Activated CD4-positive, alpha-beta T cell treated with anti-CD3 and anti-CD28 coated beads, Interleukin-2, amount 10 ng/mL, durations not matched to agents 7 days and 5 days (primary cell): ENCODE data around the gene CCNL2. TPM values are rescaled to one million over a fixed set of nuclear protein-coding genes. Genes with fewer than 3 reads are reported as not detected.
A peak's percentile ranks its signal among the peaks of the same experiment; 100 is the strongest.
"Not testable (repeated sequence)": the region's sequence is repeated elsewhere in the genome, so short reads cannot be mapped to it uniquely, and the experiment has no call there.

Experiments
- CTCF ChIA-PET: fragments of 350-600 bp; sonication (Branson Sonifier 250); formaldehyde crosslinking; loops from one replicate; lab custom pipeline; 2021; ENCODE audit warnings: antibody characterized with exemption; lab: Charles Lee
- POLR2A ChIA-PET: fragments of 350-600 bp; sonication (Branson Sonifier 250); formaldehyde crosslinking; loops from one replicate; lab custom pipeline; 2021; ENCODE audit warnings: antibody characterized with exemption; lab: Charles Lee
- DNase-seq: peaks from one replicate; pipeline ENCODE4 v3.0.0-alpha.2; 2020
- H3K27ac Mint-ChIP-seq: one replicate; pipeline ENCODE4 v1.8.0; 2021; ENCODE audit warnings: mild to moderate bottlenecking, moderate library complexity, mixed read lengths
- H3K27me3 Mint-ChIP-seq: one replicate; pipeline ENCODE4 v1.8.0; 2021; ENCODE audit warnings: mixed read lengths
- H3K36me3 Mint-ChIP-seq: one replicate; pipeline ENCODE4 v1.8.0; 2021; ENCODE audit warnings: low read depth, mixed read lengths
- H3K4me1 Mint-ChIP-seq: one replicate; pipeline ENCODE4 v1.8.0; 2021; ENCODE audit warnings: mixed read lengths
- H3K4me3 Mint-ChIP-seq: one replicate; pipeline ENCODE4 v1.8.0; 2021; ENCODE audit warnings: mild to moderate bottlenecking, moderate library complexity, mixed read lengths
- H3K9me3 Mint-ChIP-seq: one replicate; pipeline ENCODE4 v1.8.0; 2021; ENCODE audit warnings: mixed read lengths
- total RNA-seq, 2 experiments: library from RNA; stranded (reverse); gene quantifications; one replicate each; pipeline ENCODE4 v1.2.3, GENCODE V29; 2021

CCNL2 gene
- total RNA-seq, 2 experiments from 2014 or later = 122 to 131 TPM

- ChIA-PET CTCF (interaction anchor here (0.5 to 2.4 kb wide), 8 partner anchors 7 to 357 kb away, joined by 3 to 9 read pairs (median 4); partner anchors contain the start of genes CCNL2, ISG15 and UBE2J2), POLR2A (no interaction called here)
- Mint-ChIP-seq H3K4me1 (peaks cover 43% of the 10 kb centered on the region), H3K27me3 (no peaks in the 10 kb centered on the region), H3K27ac (peak overlapping the region; percentile 76), H3K9me3 (no peaks in the 10 kb centered on the region), H3K4me3 (peak overlapping the region; percentile 38), H3K36me3 (peaks cover 12% of the 10 kb centered on the region)
- no peak for DNase-seq
These were observed 28.3 kb downstream of the CCNL2 start for GRCh38 chr1:1370771-1371300.

GRCh38 chr1:1370094-1370493 is 29.0 kb downstream of the CCNL2 start:
- CTCF ChIA-PET = interaction anchor here (0.5 to 1.3 kb wide), 3 partner anchors 18 to 248 kb away, joined by 3 to 4 read pairs (median 4); partner anchors contain the start of gene CCNL2
- POLR2A ChIA-PET, H3K36me3 Mint-ChIP-seq, H3K27me3 Mint-ChIP-seq, DNase-seq, H3K9me3 Mint-ChIP-seq, H3K4me3 Mint-ChIP-seq: not testable (repeated sequence)
- Mint-ChIP-seq H3K4me1 (peaks cover 42% of the 10 kb centered on the region), H3K27ac (peak overlapping the region; percentile 66)

GRCh38 chr1:1367315-1367714 is 31.8 kb downstream of the CCNL2 start:
- H3K36me3 Mint-ChIP-seq = peaks cover 2% of the 10 kb centered on the region
- ChIA-PET POLR2A (no interaction called here), CTCF (no interaction called here)
- DNase-seq = no peak
- H3K27me3 Mint-ChIP-seq = peaks cover 3% of the 10 kb centered on the region
- no peak overlapping the region for H3K27ac Mint-ChIP-seq
- H3K9me3 Mint-ChIP-seq = no peaks in the 10 kb centered on the region
- H3K4me3 Mint-ChIP-seq = no peak overlapping the region
- H3K4me1 Mint-ChIP-seq = peaks cover 25% of the 10 kb centered on the region

GRCh38 chr1:1366699-1367066 is 32.5 kb downstream of the CCNL2 start:
- H3K4me3 Mint-ChIP-seq = no peak overlapping the region
- DNase-seq = no peak
- H3K4me1 Mint-ChIP-seq = peaks cover 23% of the 10 kb centered on the region
- no peak overlapping the region for H3K27ac Mint-ChIP-seq
- H3K9me3 Mint-ChIP-seq = no peaks in the 10 kb centered on the region
- ChIA-PET POLR2A (no interaction called here), CTCF (no interaction called here)
- H3K36me3 Mint-ChIP-seq = no peaks in the 10 kb centered on the region
- H3K27me3 Mint-ChIP-seq = peaks cover 7% of the 10 kb centered on the region

- no peak overlapping the region for H3K27ac Mint-ChIP-seq
- H3K36me3 Mint-ChIP-seq = no peaks in the 10 kb centered on the region
- ChIA-PET POLR2A (no interaction called here), CTCF (interaction anchor here (0.6 kb wide), 1 partner anchor 133 kb away, joined by 5 read pairs; no protein-coding TSS in a partner anchor)
- H3K27me3 Mint-ChIP-seq = peaks cover 7% of the 10 kb centered on the region
- H3K4me1 Mint-ChIP-seq = peaks cover 17% of the 10 kb centered on the region
- no peaks in the 10 kb centered on the region for H3K9me3 Mint-ChIP-seq
- no peak overlapping the region for H3K4me3 Mint-ChIP-seq
- no peak for DNase-seq
These were observed 33.0 kb downstream of the CCNL2 start for GRCh38 chr1:1365875-1366698.

GRCh38 chr1:1364266-1364665 is 34.9 kb downstream of the CCNL2 start:
- POLR2A ChIA-PET = no interaction called here
- H3K9me3 Mint-ChIP-seq = peaks cover 2% of the 10 kb centered on the region
- no peaks in the 10 kb centered on the region for H3K36me3 Mint-ChIP-seq
- no peak overlapping the region for H3K4me3 Mint-ChIP-seq
- peaks cover 12% of the 10 kb centered on the region for H3K27me3 Mint-ChIP-seq
- H3K27ac Mint-ChIP-seq = no peak overlapping the region
- no peak for DNase-seq
- peaks cover 15% of the 10 kb centered on the region for H3K4me1 Mint-ChIP-seq
- CTCF ChIA-PET = interaction anchor here (1.5 kb wide), 1 partner anchor 8 kb away, joined by 8 read pairs; no protein-coding TSS in a partner anchor

- no peak for DNase-seq
- Mint-ChIP-seq H3K4me1 (peaks cover 22% of the 10 kb centered on the region), H3K27ac (no peak overlapping the region), H3K27me3 (peaks cover 12% of the 10 kb centered on the region), H3K9me3 (peaks cover 2% of the 10 kb centered on the region), H3K36me3 (no peaks in the 10 kb centered on the region), H3K4me3 (no peak overlapping the region)
- POLR2A ChIA-PET = no interaction called here
- CTCF ChIA-PET = no interaction called here
These were observed 37.1 kb downstream of the CCNL2 start for GRCh38 chr1:1361982-1362423.

- Mint-ChIP-seq H3K36me3 (no peaks in the 10 kb centered on the region), H3K9me3 (peaks cover 2% of the 10 kb centered on the region), H3K27me3 (peaks cover 12% of the 10 kb centered on the region), H3K4me3 (no peak overlapping the region), H3K27ac (no peak overlapping the region), H3K4me1 (peaks cover 22% of the 10 kb centered on the region)
- CTCF ChIA-PET = no interaction called here
- POLR2A ChIA-PET = no interaction called here
- no peak for DNase-seq
These were observed 37.7 kb downstream of the CCNL2 start for GRCh38 chr1:1361233-1361981.

- no peak for DNase-seq
- H3K27me3 Mint-ChIP-seq = peaks cover 12% of the 10 kb centered on the region
- ChIA-PET POLR2A (no interaction called here), CTCF (no interaction called here)
- no peak overlapping the region for H3K27ac Mint-ChIP-seq
- H3K9me3 Mint-ChIP-seq = peaks cover 2% of the 10 kb centered on the region
- no peak overlapping the region for H3K4me3 Mint-ChIP-seq
- H3K36me3 Mint-ChIP-seq = no peaks in the 10 kb centered on the region
- peaks cover 22% of the 10 kb centered on the region for H3K4me1 Mint-ChIP-seq
These were observed 38.5 kb downstream of the CCNL2 start for GRCh38 chr1:1360506-1361169.

GRCh38 chr1:1359664-1360468 is 39.3 kb downstream of the CCNL2 start:
- Mint-ChIP-seq H3K36me3 (no peaks in the 10 kb centered on the region), H3K27me3 (peaks cover 12% of the 10 kb centered on the region), H3K4me1 (peaks cover 22% of the 10 kb centered on the region), H3K4me3 (no peak overlapping the region), H3K27ac (peak overlapping the region; percentile 74), H3K9me3 (peaks cover 2% of the 10 kb centered on the region)
- DNase-seq = no peak
- POLR2A ChIA-PET = no interaction called here
- CTCF ChIA-PET = no interaction called here

GRCh38 chr1:1359308-1359663 is 39.8 kb downstream of the CCNL2 start:
- peak overlapping the region; percentile 74 for H3K27ac Mint-ChIP-seq
- ChIA-PET POLR2A (no interaction called here), CTCF (no interaction called here)
- H3K27me3 Mint-ChIP-seq = peaks cover 12% of the 10 kb centered on the region
- H3K4me1 Mint-ChIP-seq = peaks cover 23% of the 10 kb centered on the region
- peaks cover 2% of the 10 kb centered on the region for H3K9me3 Mint-ChIP-seq
- no peaks in the 10 kb centered on the region for H3K36me3 Mint-ChIP-seq
- DNase-seq = peak; percentile 49
- H3K4me3 Mint-ChIP-seq = peak overlapping the region; percentile 10
